Epithelial cell of prostate (primary cell): ENCODE measurements around the gene DLGAP1.

Experiments
- DNase-seq: peaks from one replicate; pipeline ENCODE4 v3.0.0-alpha.2; 2011; ENCODE audit warnings: low read depth, low spot score
- H3K27ac ChIP-seq: fragments of 450-650 bp; 2 replicates; pipeline ENCODE4 v1.5.1; 2017; ENCODE audit warnings: mild to moderate bottlenecking

DLGAP1 gene

DNA sequence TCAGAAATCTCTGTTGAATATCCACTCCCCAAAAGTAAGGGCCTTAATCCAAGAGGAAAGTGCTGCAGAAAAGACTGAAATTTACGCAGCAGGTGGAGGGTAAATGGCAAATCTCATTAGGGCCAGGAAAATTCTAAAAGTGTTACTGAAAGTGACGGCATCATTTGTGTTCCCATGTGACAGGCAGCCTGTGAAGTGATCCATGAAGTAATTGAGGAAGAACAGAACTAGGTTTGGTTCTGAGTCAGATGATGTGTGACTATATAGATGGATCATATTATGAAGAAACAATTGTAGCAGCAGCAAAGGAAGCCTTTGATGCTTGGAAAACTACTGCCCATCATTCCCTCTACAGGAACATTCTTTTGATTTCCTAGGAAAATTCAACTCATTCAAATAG, 603.9 kb downstream of the DLGAP1 start:
- DNase-seq, result no peak
- H3K27ac ChIP-seq, result no peak overlapping the region

DNA sequence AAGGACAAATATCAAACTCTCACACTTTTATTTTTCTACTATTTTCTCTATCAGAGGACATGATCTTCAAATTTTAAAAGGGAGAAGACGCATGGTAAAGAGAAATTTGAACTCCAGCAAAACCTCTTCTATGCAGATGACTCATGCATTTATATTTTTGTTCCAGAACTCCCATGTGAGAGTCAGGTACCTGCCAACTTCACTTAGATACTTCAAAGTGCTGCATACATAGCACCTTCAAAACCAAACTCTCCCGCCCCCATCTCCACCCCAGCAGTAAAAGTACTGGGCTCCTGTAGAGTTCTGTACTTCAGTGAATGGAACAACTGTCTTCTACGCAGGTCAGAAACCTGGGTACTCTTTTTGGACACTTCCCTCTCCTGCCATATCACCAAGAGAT, 606.8 kb downstream of the DLGAP1 start:
- no peak for DNase-seq
- no peak overlapping the region for H3K27ac ChIP-seq

DNA sequence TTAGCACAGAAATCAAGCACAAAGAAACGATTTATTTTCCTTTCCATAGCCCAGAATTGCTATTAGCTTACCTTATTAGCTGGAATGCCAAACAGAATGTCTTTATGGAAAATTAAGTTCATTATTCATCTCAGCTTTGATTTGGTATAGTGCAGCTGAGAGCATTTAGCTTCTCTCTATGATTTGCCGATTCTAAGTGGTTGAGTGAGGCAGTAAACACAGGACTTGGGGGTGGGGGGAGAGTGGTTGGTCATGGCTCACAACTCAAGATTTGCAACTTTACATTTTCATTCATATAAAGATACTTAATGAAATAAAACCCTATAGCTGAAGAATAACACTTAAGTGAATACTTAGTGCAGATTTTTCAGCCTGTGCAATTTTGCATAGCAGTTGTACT, 609.9 kb downstream of the DLGAP1 start:
- DNase-seq, result no peak
- no peak overlapping the region for H3K27ac ChIP-seq

DNA sequence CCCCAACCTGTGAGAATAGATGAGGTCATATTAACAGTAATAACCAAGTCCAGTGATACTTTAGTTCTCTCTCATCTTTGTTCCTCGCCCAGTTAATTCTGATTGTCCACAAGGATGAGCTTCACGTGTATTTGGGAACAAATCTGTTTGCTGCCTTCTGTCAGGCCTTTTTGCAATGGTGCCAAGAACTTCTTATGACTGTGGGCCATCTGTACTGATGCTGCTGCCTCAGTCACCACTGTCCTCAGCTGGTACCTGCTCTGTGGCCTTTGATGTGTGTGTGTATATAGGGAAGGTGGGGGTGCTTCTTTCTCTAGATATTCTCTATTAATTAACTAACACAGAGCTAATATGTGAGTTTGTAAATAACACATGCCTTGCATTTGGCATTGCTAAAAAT, 612.3 kb downstream of the DLGAP1 start:
- H3K27ac ChIP-seq, result no peak overlapping the region
- DNase-seq, result no peak

DNA sequence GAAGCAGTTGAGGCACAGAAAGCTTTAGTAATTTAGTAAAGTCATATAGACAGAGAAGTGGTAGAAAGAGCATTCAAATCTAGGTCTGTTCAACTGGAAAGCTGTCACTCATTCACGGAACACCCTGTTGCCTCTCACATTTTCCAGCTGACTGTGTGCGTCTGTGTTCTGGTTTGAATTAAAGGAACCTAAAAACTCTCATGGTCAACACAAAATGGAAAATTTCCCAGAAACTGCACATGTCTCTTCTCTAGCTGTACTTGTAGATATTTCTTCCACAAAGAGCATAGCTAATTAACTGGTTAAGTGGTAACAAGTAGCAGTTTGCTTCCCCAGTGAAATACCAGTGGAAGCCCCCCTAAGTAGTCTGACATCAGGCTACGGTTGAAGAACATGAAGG, 614.3 kb downstream of the DLGAP1 start:
- H3K27ac ChIP-seq, result no peak overlapping the region
- DNase-seq, result no peak

DNA sequence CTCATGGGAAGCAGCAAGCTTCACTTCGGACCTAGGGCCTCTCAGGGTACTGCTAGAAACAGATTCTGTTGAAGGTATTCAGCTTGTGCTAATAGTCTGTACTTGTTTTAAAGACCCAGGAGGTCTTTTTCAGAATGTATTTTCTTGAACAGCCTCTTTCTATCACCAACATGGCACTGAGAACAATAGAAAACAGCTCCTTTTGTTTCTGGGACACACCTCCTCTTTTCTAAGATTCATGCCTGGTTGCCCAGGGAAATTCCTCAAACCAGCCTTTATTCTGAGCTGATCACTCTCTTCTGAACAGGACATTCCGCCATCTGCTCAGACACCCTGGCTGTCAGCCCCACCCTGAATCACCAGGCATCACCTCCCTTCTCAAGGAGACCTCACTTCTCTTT, 615.5 kb downstream of the DLGAP1 start:
- no peak for DNase-seq
- no peak overlapping the region for H3K27ac ChIP-seq

DNA sequence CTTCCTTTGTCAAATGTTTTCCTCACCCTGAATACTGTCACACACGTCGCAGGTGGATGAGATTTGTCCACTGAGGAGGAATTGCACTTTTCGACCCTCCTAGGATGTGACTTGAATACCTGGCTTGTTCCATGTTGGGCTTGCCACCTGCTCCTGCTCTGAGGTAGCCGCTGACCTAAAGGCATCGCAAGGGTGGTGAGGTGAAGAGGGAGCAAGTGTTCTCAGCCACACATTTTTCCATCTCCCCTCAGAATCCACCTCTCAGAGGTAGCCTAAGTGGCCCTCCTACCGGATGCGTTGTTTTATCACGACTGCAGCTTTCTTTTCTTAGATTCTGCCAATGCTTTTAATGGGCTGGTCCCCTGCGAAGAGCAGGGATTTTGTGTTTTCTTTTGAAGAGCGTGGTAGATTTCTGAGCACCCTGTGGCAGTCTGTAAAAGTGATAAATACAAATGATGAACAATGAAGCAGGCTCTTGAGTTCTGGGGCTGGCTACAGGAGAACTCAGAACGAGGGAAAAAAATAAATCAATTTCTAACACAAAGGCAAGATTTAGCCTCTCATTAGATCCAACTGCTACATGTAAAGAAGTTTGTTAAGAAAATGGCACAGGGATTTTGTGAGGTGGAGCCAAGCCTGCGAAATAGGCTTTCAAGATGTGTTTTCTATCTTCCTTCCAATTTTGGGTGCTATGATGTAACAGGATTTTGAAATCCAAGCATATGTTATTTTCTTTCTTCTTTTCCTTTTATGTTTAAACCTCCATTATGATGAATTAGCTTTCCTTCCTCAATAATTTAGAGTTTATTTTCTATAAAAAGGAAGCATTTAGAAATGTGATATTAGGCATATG, 618.4 kb downstream of the DLGAP1 start:
- no peak for DNase-seq
- no peak overlapping the region for H3K27ac ChIP-seq

DNA sequence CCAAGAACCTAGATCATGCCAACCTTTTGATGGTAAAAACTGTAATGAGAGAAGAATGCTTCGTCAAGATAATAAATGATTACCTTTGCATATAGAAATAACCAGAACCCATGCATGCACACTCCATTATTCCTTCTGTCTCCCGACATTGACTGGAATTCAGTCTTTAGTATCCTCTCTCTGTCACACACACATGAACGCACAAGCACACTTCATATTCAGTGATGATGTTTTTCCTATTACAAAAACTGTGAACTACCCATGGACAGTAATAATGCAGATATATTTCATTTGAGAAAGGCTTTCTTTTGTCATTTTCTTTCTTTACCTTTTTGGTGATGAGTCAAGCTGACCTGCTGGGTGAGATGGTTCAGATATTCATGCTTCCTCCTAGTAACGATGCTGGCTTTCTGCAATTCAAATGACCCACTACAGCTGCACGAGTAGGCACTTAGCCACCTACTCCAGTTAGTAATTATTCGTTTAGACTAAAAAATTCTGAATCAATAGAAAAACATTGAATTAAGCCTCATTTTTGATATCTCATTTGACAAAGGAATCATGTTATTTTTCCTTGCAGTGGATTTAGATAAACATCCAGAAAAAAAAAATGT, 623.0 kb downstream of the DLGAP1 start:
- H3K27ac ChIP-seq, result no peak overlapping the region
- DNase-seq, result no peak

DNA sequence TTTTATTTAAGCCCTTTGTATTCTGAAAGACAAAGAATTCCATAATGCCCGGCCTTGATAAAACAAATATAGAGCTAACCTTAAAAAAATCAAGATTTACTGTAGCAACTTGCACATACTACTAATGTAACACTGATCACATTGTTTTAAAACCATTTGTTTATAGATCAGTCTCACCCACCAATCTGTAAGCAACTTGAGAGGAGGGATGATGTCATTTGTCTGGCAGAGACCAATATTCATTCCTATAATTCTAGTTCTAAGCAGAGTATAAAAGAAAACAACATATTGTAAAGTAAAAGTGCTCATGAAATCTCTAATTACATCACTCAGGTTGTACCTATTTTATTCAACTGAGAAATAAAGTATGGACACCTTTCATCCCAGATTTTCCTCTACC, 624.5 kb downstream of the DLGAP1 start:
- no peak for DNase-seq
- no peak overlapping the region for H3K27ac ChIP-seq

DNA sequence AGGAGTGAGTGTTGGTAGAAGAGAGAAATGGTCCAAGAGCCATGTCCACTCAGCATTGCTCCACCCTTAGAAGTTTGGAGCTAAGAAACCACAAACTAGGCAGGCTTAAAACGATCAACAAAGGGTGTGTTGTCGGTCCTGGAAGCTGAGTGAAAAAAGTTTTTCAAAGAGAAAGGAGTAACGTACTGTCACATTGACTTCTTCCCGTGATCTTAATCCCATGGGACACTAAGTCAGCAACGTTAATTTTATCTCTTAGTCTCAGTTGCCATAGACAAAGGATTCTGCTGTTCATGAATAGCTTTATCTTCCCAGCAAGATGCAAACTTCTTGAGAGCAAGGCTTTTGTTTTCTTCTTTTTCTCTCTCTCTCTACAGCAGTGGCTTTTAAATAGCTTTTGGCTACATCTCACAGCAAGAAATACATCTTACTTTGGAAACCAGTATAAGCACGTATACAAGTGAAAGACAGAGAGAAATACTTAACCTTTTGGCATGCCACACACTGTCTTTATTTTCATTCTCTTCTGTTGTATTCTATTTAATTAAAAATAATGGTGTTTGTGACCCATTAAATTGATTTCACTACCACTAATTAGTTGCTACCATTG, 627.8 kb downstream of the DLGAP1 start:
- DNase-seq, result no peak
- H3K27ac ChIP-seq, result no peak overlapping the region

DNA sequence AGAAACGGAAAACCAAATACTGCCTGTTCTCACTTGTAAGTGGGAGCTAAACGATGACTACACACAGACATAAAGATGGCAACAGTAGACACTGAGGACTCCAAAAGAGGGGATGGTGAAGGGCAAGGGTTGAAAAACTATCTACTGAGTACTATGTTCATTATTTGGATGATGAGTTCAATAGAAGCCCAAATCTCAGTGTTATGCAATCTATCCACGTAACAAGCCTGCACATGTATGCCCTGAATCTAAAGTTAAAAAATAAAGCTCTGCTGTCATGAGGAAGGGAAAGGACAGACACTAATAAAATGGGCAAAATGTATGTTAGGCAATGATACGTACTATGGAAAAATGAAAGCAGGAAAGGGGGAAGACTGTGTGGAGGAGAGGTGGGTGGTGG, 629.1 kb downstream of the DLGAP1 start:
- no peak for DNase-seq
- no peak overlapping the region for H3K27ac ChIP-seq

DNA sequence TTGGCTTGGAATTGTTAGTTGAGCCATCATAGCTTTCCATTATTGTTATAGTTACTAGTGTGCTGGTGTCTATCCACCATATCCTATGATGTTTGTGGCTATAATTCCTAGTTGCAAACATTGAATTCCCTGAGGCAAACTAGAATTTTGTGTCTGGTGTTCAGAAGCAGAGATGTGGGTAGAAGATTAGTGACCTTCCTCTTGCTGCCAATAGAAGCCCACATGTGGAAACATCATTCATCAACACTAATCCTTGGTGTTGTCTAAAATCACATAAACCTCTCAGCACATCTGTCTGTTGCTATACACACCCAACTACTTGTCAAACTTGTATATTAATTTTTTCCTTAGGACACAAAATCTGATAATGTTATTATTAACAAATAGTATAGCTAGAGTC, 631.0 kb downstream of the DLGAP1 start:
- H3K27ac ChIP-seq, result no peak overlapping the region

DNA sequence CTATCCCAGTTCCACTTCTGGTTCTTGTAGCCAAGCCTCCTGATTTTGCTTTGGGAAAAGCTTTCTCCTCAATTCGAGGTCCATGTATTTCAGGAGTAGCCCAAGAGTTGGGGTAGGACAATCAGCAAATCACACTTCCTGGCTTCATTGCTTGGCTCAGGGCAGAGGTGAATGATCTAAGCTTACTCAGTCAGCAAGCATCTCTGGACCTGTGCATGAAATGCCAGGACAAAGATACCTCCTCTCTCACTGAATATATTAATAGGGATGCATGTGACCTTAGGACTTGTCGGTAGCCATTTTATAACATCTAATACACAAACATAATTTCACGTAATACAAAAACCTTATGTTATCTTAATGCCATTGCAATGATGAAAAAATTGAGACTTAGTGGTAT, 632.0 kb downstream of the DLGAP1 start:
- DNase-seq, result no peak
- no peak overlapping the region for H3K27ac ChIP-seq

More for the DNA sequence above, 631.0 kb downstream of the DLGAP1 start:
- no peak for DNase-seq

DNA sequence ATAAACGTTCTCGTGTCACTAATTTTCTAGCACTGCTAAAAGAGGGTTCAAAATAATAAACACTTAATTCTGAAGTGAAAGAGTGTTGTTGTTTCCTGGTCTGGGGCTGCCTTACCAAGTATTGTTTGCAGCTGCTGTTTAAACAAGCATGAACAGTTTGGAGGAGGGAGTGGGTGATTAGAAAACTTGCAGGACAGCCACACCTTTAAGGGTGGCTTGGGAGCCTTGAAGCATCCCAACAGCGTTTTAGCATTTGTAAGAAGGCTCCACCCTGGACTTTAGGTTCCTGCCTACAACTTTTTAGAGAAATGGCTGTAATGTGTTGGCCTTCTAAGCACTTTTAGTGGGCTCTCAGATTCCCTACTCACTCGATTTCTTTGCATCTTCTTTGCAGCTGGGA, 633.6 kb downstream of the DLGAP1 start:
- no peak for DNase-seq

DNA sequence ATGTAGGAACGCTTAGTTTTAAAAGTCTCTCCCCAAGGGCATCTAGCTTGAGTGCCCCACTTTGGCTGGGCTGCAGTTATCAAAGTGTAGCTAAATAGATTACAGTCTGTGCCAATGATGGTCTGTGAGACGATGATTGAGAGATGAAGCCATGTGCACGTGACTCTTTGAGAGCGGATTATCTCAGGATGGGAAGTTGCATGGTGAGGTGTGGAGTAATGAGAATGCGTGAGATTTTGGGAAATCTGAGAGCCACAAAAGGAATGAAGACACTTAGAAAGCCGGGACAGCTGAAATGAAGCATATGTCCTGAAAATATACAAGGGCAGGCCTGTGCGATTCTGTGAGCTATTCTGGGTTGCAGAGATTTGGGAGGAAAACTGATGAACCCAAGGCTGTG, 635.1 kb downstream of the DLGAP1 start:
- no peak for DNase-seq
- no peak overlapping the region for H3K27ac ChIP-seq

More for the DNA sequence above, 633.6 kb downstream of the DLGAP1 start:
- no peak overlapping the region for H3K27ac ChIP-seq

DNA sequence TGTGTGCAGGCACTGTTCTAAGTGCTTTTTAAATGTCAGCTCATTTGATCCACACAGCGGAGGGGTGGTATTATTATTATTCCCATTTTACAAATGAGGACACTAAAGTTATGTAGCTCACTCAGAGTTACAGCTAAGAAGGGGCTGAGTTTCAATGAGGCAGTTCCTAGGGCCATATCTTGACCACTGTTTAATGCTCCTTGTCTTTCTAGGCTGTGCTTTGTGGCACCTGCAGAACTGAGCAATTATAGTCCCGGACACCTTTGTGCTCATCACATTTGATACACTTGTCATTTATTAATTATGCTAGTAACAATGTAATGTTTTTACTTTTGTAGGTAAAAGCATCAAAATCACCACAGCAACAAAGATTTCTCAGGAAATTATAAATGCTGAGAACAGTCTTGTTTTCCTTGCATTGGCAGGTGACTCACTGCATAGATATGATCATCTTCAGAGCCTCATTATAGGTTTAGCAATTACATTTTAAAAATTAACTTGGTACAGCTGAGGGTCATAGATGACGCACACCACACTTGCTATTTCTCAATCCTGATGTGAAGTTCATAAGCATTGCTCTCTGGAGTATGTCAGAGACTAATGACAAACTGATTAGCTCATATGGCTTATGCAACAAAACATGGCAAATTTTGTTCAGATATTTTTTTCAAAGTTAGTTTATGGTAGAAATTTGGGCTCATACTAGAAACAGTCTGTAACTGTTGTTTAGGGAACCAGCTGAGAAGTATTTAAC, 638.3 kb downstream of the DLGAP1 start:
- peak; percentile 89 for DNase-seq
- peak overlapping the region; percentile 59 for H3K27ac ChIP-seq

DNA sequence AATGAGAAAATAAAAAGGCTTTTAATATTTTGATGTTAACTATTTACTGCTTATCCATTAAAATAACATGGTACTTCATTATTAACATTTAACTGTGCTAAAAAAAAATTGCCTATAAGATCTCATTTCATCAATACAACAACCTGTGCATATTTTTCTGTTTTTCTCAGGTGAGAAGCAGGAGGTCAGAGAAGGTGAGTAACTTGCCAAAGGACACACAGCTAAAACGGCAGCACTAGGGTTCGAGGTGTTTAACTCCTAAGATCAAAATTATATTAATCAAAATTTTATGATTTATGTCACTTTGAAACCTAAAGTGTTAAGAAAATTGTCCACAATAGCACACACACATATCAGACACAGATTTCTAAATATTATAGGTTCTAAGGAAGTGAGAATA, 639.1 kb downstream of the DLGAP1 start:
- no peak for DNase-seq
- H3K27ac ChIP-seq, result peak overlapping the region; percentile 59

DNA sequence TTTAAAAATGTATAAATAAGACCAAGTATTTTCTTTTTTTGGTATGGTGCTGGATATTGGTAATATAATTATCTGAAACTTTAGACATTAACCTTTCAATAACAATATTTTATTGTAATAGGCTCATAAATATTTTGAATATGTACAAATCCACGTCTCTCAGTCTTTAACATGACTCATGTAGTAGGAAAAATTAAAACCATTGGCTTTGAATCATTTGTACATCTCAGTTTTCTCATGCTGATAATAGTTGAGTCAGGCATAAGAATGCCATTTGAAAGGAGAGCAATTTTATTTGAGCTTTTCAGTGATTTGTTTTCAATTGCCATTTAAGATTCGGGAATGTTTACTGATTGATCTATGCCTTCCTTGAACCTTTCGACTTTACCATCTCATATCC, 640.3 kb downstream of the DLGAP1 start:
- DNase-seq, result no peak
- no peak overlapping the region for H3K27ac ChIP-seq

DNA sequence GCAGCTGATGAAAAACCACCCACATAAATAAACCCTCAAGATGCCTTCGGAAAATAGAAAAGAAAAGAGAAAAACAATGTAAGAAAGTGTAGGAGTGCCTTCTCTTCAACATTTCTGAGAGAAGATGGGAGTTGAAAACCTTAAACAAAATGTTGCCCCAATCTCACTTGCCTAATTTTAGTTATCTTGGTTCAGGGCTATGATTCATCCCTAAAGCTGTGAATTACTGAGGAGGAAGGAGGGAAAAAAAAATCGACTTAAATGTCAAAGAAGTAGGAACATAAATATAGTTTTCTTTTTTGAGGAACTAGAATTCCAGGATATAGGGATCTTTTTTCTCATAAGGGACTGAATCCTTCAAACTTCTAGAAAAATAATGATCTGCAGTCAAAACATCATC, 644.8 kb downstream of the DLGAP1 start:
- DNase-seq, result no peak
- H3K27ac ChIP-seq, result no peak overlapping the region

DNA sequence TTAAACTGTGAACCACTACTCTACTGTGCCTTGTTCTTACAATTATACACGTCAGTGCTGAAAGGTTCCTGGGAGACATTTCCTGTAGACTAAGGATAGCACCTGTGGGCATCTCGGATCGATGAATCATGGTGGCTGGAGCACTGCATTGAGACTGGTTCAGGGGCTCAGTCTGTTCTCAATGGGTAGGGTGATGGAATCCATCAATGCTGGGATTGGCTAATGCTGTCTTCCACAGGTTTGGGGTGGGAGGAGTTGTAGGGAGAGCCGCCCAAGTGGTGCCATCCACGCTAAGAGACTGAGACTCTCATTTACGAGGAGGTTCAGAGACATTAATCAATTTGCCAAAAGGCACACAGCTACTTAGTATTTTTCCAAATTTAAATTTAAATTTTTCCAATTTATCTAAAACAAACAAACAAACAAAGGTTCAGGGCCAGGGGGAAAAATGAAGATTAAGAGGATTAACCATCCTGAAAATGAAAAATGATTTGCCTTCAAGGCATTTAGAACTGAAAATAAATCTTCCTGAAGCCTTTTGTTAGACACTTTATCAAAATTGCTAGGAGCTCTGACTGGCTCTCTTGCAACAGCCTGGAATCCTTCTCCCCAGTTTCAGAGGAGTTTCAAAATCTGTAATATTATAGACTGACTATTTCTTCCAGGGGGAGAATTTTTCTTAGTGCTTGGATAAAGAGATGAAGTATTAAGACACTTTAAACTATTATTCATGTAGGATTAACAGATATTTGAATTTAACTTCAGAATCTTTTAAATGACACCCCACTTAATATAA, 645.9 kb downstream of the DLGAP1 start:
- no peak for DNase-seq
- no peak overlapping the region for H3K27ac ChIP-seq
